AG08395 (cell line): ENCODE results near the gene BACH2.

Experiments
- DNase-seq: peaks from one replicate; pipeline ENCODE4 v3.0.0; 2012; ENCODE audit warnings: mixed read lengths, low spot score

BACH2 gene

GRCh38 chr6:89966913-89967312 is 329.7 kb downstream of the BACH2 start:
- no peak for DNase-seq

DNA sequence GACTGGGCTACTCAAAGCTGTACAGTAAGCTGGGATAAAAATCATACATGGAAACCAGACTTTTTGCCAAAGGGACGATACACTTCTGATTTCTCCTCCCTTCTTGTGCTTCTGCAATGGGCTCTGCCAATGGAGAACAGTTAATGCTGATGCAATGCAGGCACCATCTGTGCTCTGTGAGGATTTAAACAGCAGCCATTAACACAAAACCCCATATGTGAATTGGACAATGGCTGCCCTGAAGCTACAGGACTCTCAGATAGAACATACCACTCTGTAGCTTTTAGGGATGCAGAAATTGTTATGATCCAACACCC is 330.5 kb downstream of the BACH2 start:
- no peak for DNase-seq

GRCh38 chr6:89965441-89966227 is 331.0 kb downstream of the BACH2 start:
- DNase-seq = no peak

DNA sequence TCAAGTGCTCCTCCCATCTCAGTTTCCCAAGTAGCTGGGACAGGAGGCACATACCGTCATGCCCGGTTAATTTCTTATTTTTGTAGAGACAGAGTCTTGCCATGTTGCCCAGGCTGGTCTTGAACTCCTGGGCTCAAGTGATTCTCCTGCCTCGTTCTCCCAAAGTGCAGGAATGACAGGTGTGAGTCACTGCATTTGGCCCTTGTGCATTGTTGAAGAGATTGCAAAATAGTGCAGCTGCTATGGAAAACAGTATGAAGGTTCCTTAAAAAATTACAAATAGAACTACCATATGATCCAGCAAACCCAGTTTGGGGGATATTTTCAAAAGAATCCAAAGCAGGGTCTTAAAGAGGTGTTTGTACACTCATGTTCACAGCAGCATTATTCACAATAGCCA is 333.3 kb downstream of the BACH2 start:
- no peak for DNase-seq

DNA sequence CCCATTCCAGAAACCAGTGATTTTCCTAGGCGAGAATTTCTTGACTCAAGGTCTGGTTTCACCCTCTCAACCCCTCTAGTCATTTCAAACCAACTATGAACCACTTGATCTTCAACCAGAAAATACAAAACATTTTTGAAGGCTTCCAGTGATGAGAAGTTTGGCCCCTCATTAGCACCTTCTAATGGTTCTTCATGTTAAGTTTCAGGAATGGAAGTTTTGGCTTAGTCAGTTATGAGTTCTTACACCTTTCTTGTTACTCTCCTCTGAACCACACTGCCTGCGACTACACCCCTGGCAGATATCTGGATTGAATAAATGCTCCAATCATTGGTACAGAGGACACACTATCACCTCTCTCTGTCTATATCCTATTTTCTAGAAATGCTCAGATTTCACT is 335.2 kb downstream of the BACH2 start:
- no peak for DNase-seq

DNA sequence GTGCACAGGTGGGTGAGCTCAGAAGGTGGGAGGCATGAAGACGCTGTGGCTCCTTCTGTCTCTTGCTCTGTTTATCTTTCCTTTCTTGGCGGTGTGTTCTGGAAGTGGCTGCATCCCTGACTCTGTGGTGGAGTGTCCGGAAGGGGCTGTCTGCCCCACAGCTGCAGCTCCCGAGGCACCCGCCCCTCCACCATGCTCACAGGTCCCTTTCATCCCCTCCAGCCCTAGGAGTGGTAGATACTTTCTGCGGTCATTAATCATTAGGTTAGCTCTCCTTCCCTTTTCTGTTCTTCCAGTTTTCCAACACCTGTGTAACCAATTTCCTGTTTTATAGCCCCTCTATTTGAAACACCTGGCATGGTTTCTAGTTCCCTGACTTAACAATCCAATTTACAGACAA is 336.8 kb downstream of the BACH2 start:
- DNase-seq = no peak

DNA sequence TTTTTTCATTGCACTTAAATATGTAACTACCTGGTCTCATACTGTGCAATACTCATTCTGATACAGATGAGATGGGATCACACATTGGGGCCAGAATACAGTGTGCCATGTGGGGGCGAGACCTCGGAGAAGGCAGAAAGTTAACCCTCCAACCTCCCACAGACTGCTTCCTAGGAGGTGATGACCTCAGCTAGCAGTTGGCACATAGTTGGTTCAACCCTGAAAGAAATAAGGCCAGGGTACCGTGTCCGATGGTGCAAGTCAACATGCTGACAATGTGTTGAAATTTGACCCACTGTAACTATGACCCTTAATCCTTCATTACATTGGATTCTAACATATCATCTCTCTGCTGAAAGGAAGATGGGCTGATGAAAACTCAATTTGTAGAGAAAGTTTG is 340.5 kb downstream of the BACH2 start:
- DNase-seq = no peak

GRCh38 chr6:89955364-89955763 is 341.3 kb downstream of the BACH2 start:
- no peak for DNase-seq

GRCh38 chr6:89954721-89955148 is 341.9 kb downstream of the BACH2 start:
- no peak for DNase-seq

- DNase-seq = peak; percentile 56
These were observed 344.0 kb downstream of the BACH2 start for GRCh38 chr6:89952686-89953085.

DNA sequence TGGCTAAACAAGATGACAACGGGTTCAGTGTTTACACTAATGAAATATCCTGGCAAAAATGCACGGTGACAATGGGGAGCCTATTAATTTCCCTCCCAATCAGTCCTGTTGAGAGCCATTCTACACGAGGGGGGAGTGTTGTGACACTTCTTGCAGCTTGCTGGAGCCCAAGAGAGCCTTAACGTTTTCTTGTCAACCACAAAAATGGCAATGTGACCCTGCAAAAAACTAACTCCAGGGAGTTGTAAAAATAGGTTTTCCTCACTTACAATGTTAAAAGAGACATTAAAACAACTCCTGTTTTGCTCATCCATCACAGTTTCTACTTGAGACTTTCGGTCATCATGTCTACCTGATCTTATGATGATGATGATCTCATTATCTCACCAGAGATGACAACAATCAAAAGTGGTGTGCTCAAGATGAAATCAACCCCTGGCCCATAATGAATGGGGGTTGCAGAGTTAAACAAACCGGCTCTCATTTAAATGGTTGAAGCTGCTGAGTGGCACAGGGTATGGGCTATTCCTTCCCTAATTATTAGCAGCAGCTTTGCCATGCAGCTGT is 344.5 kb downstream of the BACH2 start:
- no peak for DNase-seq

DNA sequence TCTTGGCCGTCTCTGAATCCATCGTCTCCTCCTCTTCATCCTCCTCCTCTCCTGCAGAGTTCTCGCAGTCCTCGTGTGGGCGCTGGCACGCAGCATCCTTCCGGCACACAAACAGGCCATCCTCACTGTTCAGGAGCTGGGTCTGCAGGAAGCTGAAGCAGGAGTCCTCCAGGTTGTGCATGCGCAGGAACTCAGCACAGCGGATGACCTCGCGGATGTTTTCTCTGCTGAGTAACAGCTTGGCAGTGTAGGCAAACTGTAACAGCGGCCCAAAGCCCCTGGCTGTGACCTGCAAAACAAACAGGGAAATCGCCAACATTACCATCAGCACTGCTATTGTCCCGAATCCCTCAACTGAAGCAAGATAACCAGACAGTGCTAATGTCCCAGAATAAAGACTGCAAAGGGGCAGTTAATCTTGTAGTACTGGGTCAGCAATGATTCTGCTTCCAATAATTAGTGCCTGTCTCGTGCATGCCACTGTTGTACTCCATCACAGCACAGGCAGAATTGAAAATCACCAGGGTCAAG is 345.0 kb downstream of the BACH2 start:
- DNase-seq = no peak

DNA sequence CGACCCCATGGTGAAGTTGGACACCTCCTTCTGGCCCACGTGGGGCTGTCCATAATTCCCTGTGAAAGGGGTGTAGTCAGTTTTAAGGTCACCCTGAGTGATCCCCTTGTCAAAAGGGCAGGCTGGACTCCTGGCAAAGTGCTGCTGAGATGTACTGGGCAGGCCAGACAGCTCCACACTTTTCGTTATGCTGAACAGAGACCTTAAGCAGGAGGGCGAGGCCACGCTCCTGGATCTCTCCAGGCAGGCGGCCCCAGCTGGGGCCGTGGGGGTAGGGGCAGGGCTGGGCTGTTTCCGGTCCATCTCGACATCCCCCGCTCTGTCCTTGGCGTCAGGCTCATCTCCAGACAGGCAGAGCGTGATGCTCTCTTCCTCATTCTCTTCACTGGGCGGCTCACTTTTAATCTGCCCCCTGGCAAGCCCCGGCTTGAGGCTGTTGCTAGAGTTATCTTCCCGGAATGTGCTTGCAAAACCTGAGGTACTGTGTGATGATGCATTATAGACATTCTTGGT is 345.7 kb downstream of the BACH2 start:
- no peak for DNase-seq

- DNase-seq = no peak
These were observed 346.2 kb downstream of the BACH2 start for GRCh38 chr6:89950446-89950845.

- no peak for DNase-seq
These were observed 347.8 kb downstream of the BACH2 start for GRCh38 chr6:89948876-89949275.

- DNase-seq = no peak
These were observed 351.7 kb downstream of the BACH2 start for GRCh38 chr6:89944826-89945407.

- DNase-seq = no peak
These were observed 352.4 kb downstream of the BACH2 start for GRCh38 chr6:89944181-89944755.

DNA sequence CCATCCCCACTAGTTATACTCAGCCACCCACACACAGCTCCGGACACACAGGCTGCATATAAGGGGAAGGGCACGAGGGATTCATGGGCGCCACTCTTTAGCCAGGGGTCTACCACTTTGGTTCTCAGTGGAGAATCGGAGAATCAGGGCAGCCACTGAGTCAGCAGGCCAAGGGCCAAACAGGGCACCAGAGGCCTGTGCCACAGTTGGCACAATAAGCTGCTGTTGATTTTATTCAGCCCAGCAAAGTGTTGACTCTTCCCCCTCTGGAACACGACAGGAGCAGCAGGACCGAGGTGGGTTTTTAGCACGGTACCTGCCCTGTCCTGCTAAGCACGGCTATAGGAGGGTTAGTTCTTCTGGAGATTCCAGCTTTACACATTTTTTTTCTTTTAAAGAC is 354.0 kb downstream of the BACH2 start:
- no peak for DNase-seq

- no peak for DNase-seq
These were observed 354.7 kb downstream of the BACH2 start for GRCh38 chr6:89941763-89942497.

GRCh38 chr6:89941031-89941762 is 355.4 kb downstream of the BACH2 start:
- no peak for DNase-seq

GRCh38 chr6:89940225-89941027 is 356.2 kb downstream of the BACH2 start:
- DNase-seq = peak; percentile 89
